ENCODE data around the gene ERAL1.

The ERAL1 gene

DNA sequence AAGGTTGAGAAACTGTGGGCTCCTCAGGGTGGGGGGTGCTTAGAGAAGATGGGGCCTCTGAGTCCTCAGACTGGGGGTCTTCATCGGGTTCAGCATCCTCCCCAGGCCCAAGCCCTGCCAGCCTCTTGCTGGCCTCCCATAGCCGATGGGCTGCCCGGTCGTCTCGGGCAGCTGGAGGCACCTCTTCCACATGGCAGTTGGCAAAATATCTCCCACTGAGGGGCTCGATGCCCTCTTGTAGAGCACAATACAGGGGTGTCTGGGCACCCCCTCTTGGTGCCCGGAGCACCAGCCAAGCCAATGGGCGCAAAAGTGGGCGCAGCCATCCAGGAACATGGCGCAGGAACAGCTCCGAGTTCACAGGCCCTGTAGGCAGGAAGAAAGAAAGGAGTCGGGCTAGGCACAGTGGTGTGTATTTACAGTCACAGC lies 43.7 kb downstream of the ERAL1 start:
- Histone ChIP-seq H4K5ac (ENCODE audit: low read length) (no peak overlapping the region), H3K23ac (ENCODE audit: low read length) (no peak overlapping the region), H3K9ac (ENCODE audit: low read length) (no peak overlapping the region), H3K27me3 (ENCODE audit: insufficient read depth, low read length, poor library complexity) (no peaks in the 10 kb centered on the region), H3K4me2 (ENCODE audit: low read length) (no peak overlapping the region), H3K79me2 (ENCODE audit: control insufficient read depth, insufficient read depth, low read length) (no peaks in the 10 kb centered on the region), H3K18ac (ENCODE audit: low read length) (no peak overlapping the region), H3K4me1 (ENCODE audit: control insufficient read depth, low read depth, low read length) (peaks cover 7% of the 10 kb centered on the region), H3K36me3 (ENCODE audit: control insufficient read depth, insufficient read depth, low read length) (no peaks in the 10 kb centered on the region), H3K27ac (ENCODE audit: low read depth, low read length) (no peak overlapping the region), H3K56ac (ENCODE audit: low read length) (peak overlapping the region; percentile 99), H2BK5ac (ENCODE audit: low read length) (no peak overlapping the region), H2BK120ac (ENCODE audit: low read depth, low read length) (no peak overlapping the region), H3K4me3 (ENCODE audit: low read length) (no peak overlapping the region), H3K4ac (ENCODE audit: low read depth, low read length) (no peak overlapping the region), H2AK5ac (ENCODE audit: low read length) (no peak overlapping the region), H2BK15ac (replicated peaks; ENCODE audit: low read depth) (no peak overlapping the region), H4K8ac (ENCODE audit: low read depth, low read length) (no peak overlapping the region), H3K79me1 (ENCODE audit: low read length) (peaks cover 4% of the 10 kb centered on the region)
- DNase-seq, result no peak
- no CpG with 5 or more reads among the region's 12 CpGs for WGBS (ENCODE audit: extremely low coverage, insufficient coverage, low lambda C conversion rate)

DNA sequence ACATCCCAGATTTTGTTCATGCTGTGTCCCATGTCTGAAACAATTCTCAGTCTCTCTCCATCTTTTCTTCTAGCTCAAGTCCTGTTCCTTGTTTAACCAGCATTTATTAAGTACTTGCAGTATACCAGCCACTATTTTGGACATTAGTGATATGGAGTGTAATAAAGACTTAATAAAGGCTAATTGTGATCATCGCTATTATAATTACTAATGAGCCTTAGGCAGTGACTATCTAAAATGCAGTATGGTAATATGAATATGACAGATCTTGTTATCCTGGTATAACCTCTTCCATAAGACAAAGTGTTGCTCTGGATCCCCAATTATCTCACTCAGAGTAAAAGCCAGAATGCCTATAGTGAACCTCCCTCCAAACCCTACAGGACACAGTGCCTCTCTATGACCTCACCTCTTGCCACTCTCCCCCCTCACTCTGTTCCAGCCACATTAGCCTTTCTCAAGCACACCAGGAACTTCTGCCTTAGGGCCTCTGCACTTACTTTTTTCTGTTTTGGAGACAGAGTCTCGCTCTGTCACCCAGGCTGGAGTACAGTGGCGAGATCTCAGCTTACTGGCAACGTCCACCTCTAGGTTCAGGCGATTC lies 44.5 kb downstream of the ERAL1 start:
- H2BK15ac ChIP-seq (replicated peaks; ENCODE audit: low read depth), result no peak overlapping the region
- no peaks in the 10 kb centered on the region for H3K27me3 ChIP-seq (ENCODE audit: insufficient read depth, low read length, poor library complexity)
- H3K79me2 ChIP-seq (ENCODE audit: control insufficient read depth, insufficient read depth, low read length), result no peaks in the 10 kb centered on the region
- H3K18ac ChIP-seq (ENCODE audit: low read length), result no peak overlapping the region
- no peak for DNase-seq
- no peak overlapping the region for H3K27ac ChIP-seq (ENCODE audit: low read depth, low read length)
- H2BK5ac ChIP-seq (ENCODE audit: low read length), result no peak overlapping the region
- no peak overlapping the region for H3K4me2 ChIP-seq (ENCODE audit: low read length)
- no peak overlapping the region for H2AK5ac ChIP-seq (ENCODE audit: low read length)
- no peak overlapping the region for H3K4ac ChIP-seq (ENCODE audit: low read depth, low read length)
- no peak overlapping the region for H4K8ac ChIP-seq (ENCODE audit: low read depth, low read length)
- H3K56ac ChIP-seq (ENCODE audit: low read length), result no peak overlapping the region
- H3K36me3 ChIP-seq (ENCODE audit: control insufficient read depth, insufficient read depth, low read length), result no peaks in the 10 kb centered on the region
- H3K23ac ChIP-seq (ENCODE audit: low read length), result no peak overlapping the region
- no peak overlapping the region for H4K5ac ChIP-seq (ENCODE audit: low read length)
- peaks cover 4% of the 10 kb centered on the region for H3K79me1 ChIP-seq (ENCODE audit: low read length)
- no CpG with 5 or more reads among the region's 5 CpGs for WGBS (ENCODE audit: extremely low coverage, insufficient coverage, low lambda C conversion rate)
- no peak overlapping the region for H3K4me3 ChIP-seq (ENCODE audit: low read length)
- no peak overlapping the region for H2BK120ac ChIP-seq (ENCODE audit: low read depth, low read length)
- peaks cover 7% of the 10 kb centered on the region for H3K4me1 ChIP-seq (ENCODE audit: control insufficient read depth, low read depth, low read length)
- no peak overlapping the region for H3K9ac ChIP-seq (ENCODE audit: low read length)

DNA sequence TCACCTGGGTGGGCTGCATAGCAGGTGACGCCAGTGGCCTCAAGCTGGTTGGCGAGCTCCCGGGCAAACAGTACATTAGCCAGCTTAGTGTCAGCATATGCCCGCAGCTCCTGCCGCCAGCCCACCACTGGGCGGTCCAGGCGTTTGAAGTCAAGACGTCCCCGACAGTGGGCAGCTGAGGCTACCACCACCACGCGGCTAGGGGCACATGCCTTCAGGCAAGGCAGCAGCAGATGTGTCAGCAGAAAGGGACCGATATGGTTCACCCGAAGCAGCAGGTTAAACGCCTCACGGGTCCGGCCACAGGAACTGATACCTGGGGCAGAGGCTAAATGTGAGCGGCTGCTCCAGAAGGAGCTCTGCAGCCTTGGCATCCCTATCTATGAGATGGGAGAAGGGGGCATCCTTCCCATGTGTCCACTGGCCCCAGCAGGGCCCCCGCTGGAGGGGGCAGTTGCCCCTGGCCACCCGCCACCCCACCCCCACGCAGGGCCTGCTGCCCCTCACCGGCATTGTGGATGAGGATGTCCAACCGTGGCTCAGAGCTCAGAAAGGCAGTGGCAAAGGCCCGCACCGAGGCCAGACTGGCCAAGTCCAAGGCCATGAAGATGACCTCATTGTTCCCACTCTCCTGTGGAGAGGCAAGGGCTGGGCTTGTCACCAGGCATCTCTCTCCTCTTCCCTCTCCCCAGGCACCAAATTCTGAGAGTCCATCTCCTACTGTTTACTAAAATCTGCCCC lies 46.3 kb downstream of the ERAL1 start:
- no peak overlapping the region for H3K4me2 ChIP-seq (ENCODE audit: low read length)
- H3K79me2 ChIP-seq (ENCODE audit: control insufficient read depth, insufficient read depth, low read length), result no peaks in the 10 kb centered on the region
- no peaks in the 10 kb centered on the region for H3K36me3 ChIP-seq (ENCODE audit: control insufficient read depth, insufficient read depth, low read length)
- H2BK120ac ChIP-seq (ENCODE audit: low read depth, low read length), result no peak overlapping the region
- H3K9ac ChIP-seq (ENCODE audit: low read length), result peak overlapping the region; percentile 8
- no peaks in the 10 kb centered on the region for H3K27me3 ChIP-seq (ENCODE audit: insufficient read depth, low read length, poor library complexity)
- no peak overlapping the region for H3K4me3 ChIP-seq (ENCODE audit: low read length)
- no peak overlapping the region for H2BK15ac ChIP-seq (replicated peaks; ENCODE audit: low read depth)
- no peak overlapping the region for H3K23ac ChIP-seq (ENCODE audit: low read length)
- no peak overlapping the region for H4K8ac ChIP-seq (ENCODE audit: low read depth, low read length)
- no peak overlapping the region for H2AK5ac ChIP-seq (ENCODE audit: low read length)
- no peak for DNase-seq
- no peak overlapping the region for H3K4ac ChIP-seq (ENCODE audit: low read depth, low read length)
- H3K18ac ChIP-seq (ENCODE audit: low read length), result no peak overlapping the region
- WGBS (ENCODE audit: extremely low coverage, insufficient coverage, low lambda C conversion rate), result no CpG with 5 or more reads among the region's 24 CpGs
- H4K5ac ChIP-seq (ENCODE audit: low read length), result no peak overlapping the region
- H3K56ac ChIP-seq (ENCODE audit: low read length), result peak overlapping the region; percentile 52
- peaks cover 4% of the 10 kb centered on the region for H3K79me1 ChIP-seq (ENCODE audit: low read length)
- H3K4me1 ChIP-seq (ENCODE audit: control insufficient read depth, low read depth, low read length), result peaks cover 6% of the 10 kb centered on the region
- no peak overlapping the region for H2BK5ac ChIP-seq (ENCODE audit: low read length)
- H3K27ac ChIP-seq (ENCODE audit: low read depth, low read length), result no peak overlapping the region

DNA sequence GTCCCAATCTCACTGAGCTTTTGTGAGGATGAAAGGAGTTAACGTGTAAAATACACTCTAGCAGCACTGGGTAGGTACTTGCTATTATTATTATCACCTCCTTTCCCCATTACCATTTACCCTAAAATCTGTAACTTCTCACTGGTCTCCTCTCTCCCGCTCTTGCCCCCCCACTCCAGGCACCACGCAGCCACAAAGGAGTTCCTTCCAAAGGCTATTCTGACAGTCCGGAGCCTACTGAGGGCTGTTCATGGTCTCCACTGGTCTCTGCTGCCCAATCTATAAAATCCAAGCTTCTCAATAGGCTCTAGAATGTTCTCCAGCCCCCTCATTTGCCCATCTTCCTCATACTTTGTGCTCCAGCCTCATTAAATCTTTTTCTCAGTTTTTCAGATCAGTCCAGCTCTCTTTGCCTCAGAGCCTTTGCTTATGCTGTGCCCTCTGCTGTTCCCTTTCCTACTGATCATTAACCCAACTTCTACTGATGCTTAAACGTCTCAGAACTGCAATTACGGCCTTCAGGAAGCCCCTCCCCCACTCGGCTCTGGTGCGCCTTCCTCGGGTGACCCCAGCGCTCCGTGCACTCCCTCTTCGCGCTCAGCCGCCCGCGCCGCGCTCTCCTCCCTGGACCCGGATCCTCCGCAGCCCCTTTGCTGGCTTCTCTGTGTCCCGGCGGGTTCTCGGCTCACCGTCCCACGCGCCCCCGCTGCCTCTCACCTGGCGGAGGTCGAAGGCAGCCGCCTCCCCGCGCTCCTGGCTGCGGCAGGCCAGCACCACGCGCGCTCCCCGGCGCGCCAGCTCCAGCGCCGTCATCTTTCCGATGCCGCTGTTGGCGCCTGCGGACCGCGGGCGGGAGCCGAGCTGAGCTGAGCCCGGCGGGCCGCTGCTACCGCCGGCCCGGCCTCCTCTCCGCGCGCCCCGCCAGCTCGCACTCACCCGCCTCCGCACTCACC lies 47.3 kb downstream of the ERAL1 start:
- peak; percentile 77 for DNase-seq

DNA sequence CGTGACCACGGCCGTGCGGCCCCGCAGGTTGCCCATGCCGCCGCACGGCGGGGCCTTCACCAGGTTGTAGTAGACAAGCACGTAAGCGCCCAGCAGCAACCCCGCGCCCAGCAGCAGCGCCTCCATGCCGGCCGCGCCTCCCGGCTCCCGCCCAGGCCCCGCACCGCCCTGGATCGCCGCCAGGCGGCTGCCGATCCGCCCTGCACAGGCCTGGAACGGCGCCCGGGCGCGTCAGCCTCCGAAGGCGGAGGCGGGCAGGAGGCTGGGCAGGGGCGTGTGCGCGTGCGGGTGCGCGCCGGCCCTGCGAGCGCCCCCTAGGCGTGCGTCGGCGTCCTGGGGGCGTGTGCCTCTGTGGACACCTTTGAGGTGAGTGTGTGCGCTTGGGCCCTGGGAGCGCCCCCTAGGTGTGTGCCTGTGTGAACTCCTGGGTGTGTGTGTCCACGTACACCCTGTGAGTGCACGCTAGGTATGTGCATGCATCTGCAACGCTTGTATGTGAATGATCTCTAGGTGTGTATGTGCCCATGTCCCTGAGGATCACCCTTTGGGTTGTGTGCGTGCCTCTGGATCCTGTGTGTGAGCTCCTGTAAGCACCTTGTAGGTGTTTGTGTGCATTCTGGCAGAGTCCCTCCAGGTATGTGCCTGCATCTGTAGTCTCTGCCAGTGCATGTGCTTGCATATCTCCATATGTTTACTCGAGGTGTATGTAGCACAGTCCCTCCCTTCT lies 48.2 kb downstream of the ERAL1 start, which contains the start of gene DHRS13:
DHRS13 (minus strand) TSS at position 261 of the 727 bp plus-strand sequence; CDS start at position 126, 135 bp downstream.
- Histone ChIP-seq H3K18ac (ENCODE audit: low read length) (peak within 1 kb of the TSS; percentile 22), H3K9ac (ENCODE audit: low read length) (peak within 1 kb of the TSS; percentile 86), H3K56ac (ENCODE audit: low read length) (peak within 1 kb of the TSS; percentile 96), H2BK120ac (ENCODE audit: low read depth, low read length) (no peak within 1 kb of the TSS), H3K4me1 (ENCODE audit: control insufficient read depth, low read depth, low read length) (peaks cover 3% of the 10 kb centered on the region), H3K4ac (ENCODE audit: low read depth, low read length) (peak within 1 kb of the TSS; percentile 41), H2AK5ac (ENCODE audit: low read length) (no peak within 1 kb of the TSS), H2BK15ac (replicated peaks; ENCODE audit: low read depth) (no peak within 1 kb of the TSS), H2BK5ac (ENCODE audit: low read length) (no peak within 1 kb of the TSS), H4K5ac (ENCODE audit: low read length) (no peak within 1 kb of the TSS), H3K79me1 (ENCODE audit: low read length) (no peaks in the 10 kb centered on the region), H3K4me3 (ENCODE audit: low read length) (peak within 1 kb of the TSS; percentile 85), H3K27ac (ENCODE audit: low read depth, low read length) (peak within 1 kb of the TSS; percentile 33), H4K8ac (ENCODE audit: low read depth, low read length) (no peak within 1 kb of the TSS), H3K79me2 (ENCODE audit: control insufficient read depth, insufficient read depth, low read length) (no peaks in the 10 kb centered on the region), H3K4me2 (ENCODE audit: low read length) (peak within 1 kb of the TSS; percentile 89), H3K27me3 (ENCODE audit: insufficient read depth, low read length, poor library complexity) (no peaks in the 10 kb centered on the region), H3K36me3 (ENCODE audit: control insufficient read depth, insufficient read depth, low read length) (peaks cover 12% of the 10 kb centered on the region), H3K23ac (ENCODE audit: low read length) (peak within 1 kb of the TSS; percentile 80)
- peak; percentile 98 for DNase-seq
- WGBS (ENCODE audit: extremely low coverage, insufficient coverage, low lambda C conversion rate), result no CpG with 5 or more reads among the region's 55 CpGs

More for the DNA sequence above, 47.3 kb downstream of the ERAL1 start:
- Histone ChIP-seq H4K5ac (ENCODE audit: low read length) (no peak overlapping the region), H3K79me2 (ENCODE audit: control insufficient read depth, insufficient read depth, low read length) (no peaks in the 10 kb centered on the region), H4K8ac (ENCODE audit: low read depth, low read length) (no peak overlapping the region), H3K79me1 (ENCODE audit: low read length) (no peaks in the 10 kb centered on the region), H2BK120ac (ENCODE audit: low read depth, low read length) (no peak overlapping the region), H3K23ac (ENCODE audit: low read length) (peak overlapping the region; percentile 80), H2BK5ac (ENCODE audit: low read length) (no peak overlapping the region), H3K4me1 (ENCODE audit: control insufficient read depth, low read depth, low read length) (peaks cover 3% of the 10 kb centered on the region), H2BK15ac (replicated peaks; ENCODE audit: low read depth) (no peak overlapping the region), H2AK5ac (ENCODE audit: low read length) (no peak overlapping the region), H3K4ac (ENCODE audit: low read depth, low read length) (peak overlapping the region; percentile 41), H3K18ac (ENCODE audit: low read length) (peak overlapping the region; percentile 22), H3K4me2 (ENCODE audit: low read length) (peak overlapping the region; percentile 89), H3K36me3 (ENCODE audit: control insufficient read depth, insufficient read depth, low read length) (peaks cover 5% of the 10 kb centered on the region), H3K9ac (ENCODE audit: low read length) (peak overlapping the region; percentile 86), H3K27me3 (ENCODE audit: insufficient read depth, low read length, poor library complexity) (no peaks in the 10 kb centered on the region), H3K56ac (ENCODE audit: low read length) (peak overlapping the region; percentile 96), H3K27ac (ENCODE audit: low read depth, low read length) (peak overlapping the region; percentile 33), H3K4me3 (ENCODE audit: low read length) (peak overlapping the region; percentile 85)
- WGBS (ENCODE audit: extremely low coverage, insufficient coverage, low lambda C conversion rate), result no CpG with 5 or more reads among the region's 62 CpGs

Data from mesendoderm (in vitro differentiated cells).